A673 (cell line): ENCODE measurements around the gene MXD3.

ENCODE experiments used
- EZH2 ChIP-seq: fragments of 200-600 bp; sonication (generic); IDR thresholded peaks from 2 replicates; pipeline ENCODE4 v1.6.1; 2017; ENCODE audit warnings: borderline replicate concordance, low read depth, mild to moderate bottlenecking, mixed read lengths, antibody characterized with exemption, low read length; ENCODE audit not compliant: poor library complexity, severe bottlenecking
- TF ChIP-seq, protein P1 (sequence below): fragments of 300-800, 200-600 bp; sonication (generic); conservative IDR thresholded peaks from 2 replicates; pipeline ENCODE4 v1.5.1; 2017; ENCODE audit warnings: low read depth, mild to moderate bottlenecking, antibody characterized with exemption, low read length, moderate library complexity, mixed read lengths

DNA sequence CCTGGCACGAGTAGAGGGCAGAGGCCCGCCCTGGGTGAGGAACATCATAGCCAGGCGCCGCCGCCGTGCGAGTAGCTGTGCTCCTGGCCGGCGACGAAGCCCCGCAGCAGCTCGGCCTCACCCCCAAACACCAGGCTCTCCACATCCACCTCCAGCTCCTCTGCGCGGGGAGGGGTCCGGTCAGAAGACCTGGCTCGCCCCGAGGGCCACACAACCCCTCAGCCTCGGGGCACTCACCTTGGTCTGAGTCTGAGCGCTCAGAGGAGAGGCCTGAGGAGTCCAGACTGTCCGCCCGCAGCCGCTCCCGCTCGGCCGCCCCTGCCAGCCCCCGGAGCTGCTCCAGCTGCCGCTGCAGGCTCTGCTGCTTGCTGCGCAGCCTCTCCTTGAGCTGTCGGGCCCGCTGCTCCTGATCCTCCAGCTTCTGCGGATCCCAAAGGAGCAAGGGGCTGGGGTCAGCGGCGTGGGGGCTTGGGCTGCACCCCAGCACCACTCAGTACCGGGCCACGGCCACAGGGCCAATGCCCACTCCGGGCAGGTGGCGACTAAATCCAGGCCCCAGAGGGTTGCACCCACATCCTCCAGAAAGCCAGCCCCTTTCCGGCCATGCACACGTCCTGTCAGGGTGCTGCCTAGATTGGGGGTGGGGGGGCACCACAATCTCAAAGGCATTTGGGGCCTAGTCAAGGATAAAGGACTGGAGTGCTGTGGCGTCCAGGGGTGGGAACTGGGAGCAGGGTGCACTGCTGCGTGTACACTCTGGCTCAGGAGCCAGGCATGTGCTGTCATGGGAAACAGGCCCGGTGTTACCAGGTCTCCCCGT lies 3.9 kb downstream of the MXD3 start:
- TF ChIP-seq EZH2 = no peak
- TF ChIP-seq, protein P1, sequence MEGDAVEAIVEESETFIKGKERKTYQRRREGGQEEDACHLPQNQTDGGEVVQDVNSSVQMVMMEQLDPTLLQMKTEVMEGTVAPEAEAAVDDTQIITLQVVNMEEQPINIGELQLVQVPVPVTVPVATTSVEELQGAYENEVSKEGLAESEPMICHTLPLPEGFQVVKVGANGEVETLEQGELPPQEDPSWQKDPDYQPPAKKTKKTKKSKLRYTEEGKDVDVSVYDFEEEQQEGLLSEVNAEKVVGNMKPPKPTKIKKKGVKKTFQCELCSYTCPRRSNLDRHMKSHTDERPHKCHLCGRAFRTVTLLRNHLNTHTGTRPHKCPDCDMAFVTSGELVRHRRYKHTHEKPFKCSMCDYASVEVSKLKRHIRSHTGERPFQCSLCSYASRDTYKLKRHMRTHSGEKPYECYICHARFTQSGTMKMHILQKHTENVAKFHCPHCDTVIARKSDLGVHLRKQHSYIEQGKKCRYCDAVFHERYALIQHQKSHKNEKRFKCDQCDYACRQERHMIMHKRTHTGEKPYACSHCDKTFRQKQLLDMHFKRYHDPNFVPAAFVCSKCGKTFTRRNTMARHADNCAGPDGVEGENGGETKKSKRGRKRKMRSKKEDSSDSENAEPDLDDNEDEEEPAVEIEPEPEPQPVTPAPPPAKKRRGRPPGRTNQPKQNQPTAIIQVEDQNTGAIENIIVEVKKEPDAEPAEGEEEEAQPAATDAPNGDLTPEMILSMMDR = no peak
